H1 (cell line): ENCODE results near the gene IL17REL. TPM values are rescaled to one million over a fixed set of nuclear protein-coding genes. Genes with fewer than 3 reads are reported as not detected.
A peak's percentile ranks its signal among the peaks of the same experiment; 100 is the strongest.

Experiments used
- CTCF ChIA-PET: fragments of 300-600 bp; sonication (Branson Sonifier 250); formaldehyde crosslinking; loops from one replicate; lab custom pipeline; 2021; ENCODE audit not compliant: partially characterized antibody; lab: Charles Lee
- POLR2A ChIA-PET: fragments of 300-600 bp; sonication (Branson Sonifier 250); formaldehyde crosslinking; loops from one replicate; lab custom pipeline; 2021; ENCODE audit warnings: inconsistent platforms; ENCODE audit not compliant: partially characterized antibody; lab: Charles Lee
- DNase-seq, 2 experiments: peaks; one replicate each; pipeline versions ENCODE4 v3.0.0 to v3.0.0-alpha.2; 2010 to 2022; ENCODE audit warnings: low spot score in 2 of 2, low read depth in 1 of 2, mixed read lengths in 1 of 2
- FAIRE-seq: peaks from 2 replicates; lab custom pipeline; 2011; peaks lifted over from hg19 to GRCh38; lab: Jason Lieb, UNC
- H2AFZ ChIP-seq: 2 replicates; pipeline ENCODE4 v1.8.1; 2012; ENCODE audit warnings: low read length, inconsistent platforms
- H2AK5ac ChIP-seq: 2 replicates; pipeline ENCODE4 v1.6.1; 2013; ENCODE audit warnings: low read depth, low read length
- H2BK120ac ChIP-seq: replicated peaks from 2 replicates; pipeline ENCODE3; 2013; ENCODE audit warnings: low read depth, low read length, inconsistent platforms
- H2BK12ac ChIP-seq: 2 replicates; pipeline ENCODE4 v1.6.1; 2013; ENCODE audit warnings: low read depth, low read length
- H2BK15ac ChIP-seq: 2 replicates; pipeline ENCODE4 v1.6.1; 2013; ENCODE audit warnings: low read length
- H2BK20ac ChIP-seq: 2 replicates; pipeline ENCODE4 v1.6.1; 2013; ENCODE audit warnings: low read length
- H2BK5ac ChIP-seq: 2 replicates; pipeline ENCODE4 v1.6.1; 2013; ENCODE audit warnings: low read depth, low read length
- H3K14ac ChIP-seq: 2 replicates; pipeline ENCODE4 v1.6.1; 2013; ENCODE audit warnings: inconsistent platforms; ENCODE audit not compliant: insufficient read length
- H3K18ac ChIP-seq: 2 replicates; pipeline ENCODE4 v1.6.1; 2013; ENCODE audit warnings: low read length; ENCODE audit errors: extremely low read depth
- H3K23ac ChIP-seq: 2 replicates; pipeline ENCODE4 v1.6.1; 2013; ENCODE audit warnings: inconsistent platforms; ENCODE audit not compliant: insufficient read length
- H3K23me2 ChIP-seq: 2 replicates; pipeline ENCODE4 v1.6.1; 2013; ENCODE audit warnings: low read depth, low read length
- H3K27ac ChIP-seq: 2 replicates; pipeline ENCODE4 v1.6.1; 2011; ENCODE audit warnings: low read depth, low read length, inconsistent platforms
- H3K27me3 ChIP-seq, 4 experiments: replicated peaks in 1 of 4; 1 replicate in 1 of 4; 2 replicates in 3 of 4; pipeline versions ENCODE4 v1.6.1 to v1.8.1; 2011 to 2013; ENCODE audit warnings: low read length in 3 of 4, mild to moderate bottlenecking in 3 of 4, inconsistent platforms in 2 of 4, mixed read lengths in 2 of 4, moderate library complexity in 1 of 4; ENCODE audit not compliant: control insufficient read depth in 3 of 4, insufficient read depth in 3 of 4; ENCODE audit errors: extremely low read depth in 1 of 4
- H3K36me3 ChIP-seq, 4 experiments: 2 replicates each; pipeline versions ENCODE4 v1.6.1 to v1.8.1; 2011 to 2013; ENCODE audit warnings: mild to moderate bottlenecking in 4 of 4, low read length in 3 of 4, moderate library complexity in 2 of 4, control low read depth in 1 of 4, inconsistent platforms in 1 of 4; ENCODE audit not compliant: insufficient read depth in 4 of 4, control insufficient read depth in 2 of 4
- H3K4ac ChIP-seq: replicated peaks from 2 replicates; pipeline ENCODE3; 2013; ENCODE audit warnings: low read length, low read depth, mixed read lengths, inconsistent platforms; ENCODE audit not compliant: insufficient read length
- H3K4me1 ChIP-seq, 4 experiments: replicated peaks in 1 of 4; 1 replicate in 1 of 4; 2 replicates in 3 of 4; pipeline versions ENCODE4 v1.6.1 to v1.8.1; 2011 to 2013; ENCODE audit warnings: low read length in 3 of 4, inconsistent platforms in 2 of 4, mixed read lengths in 1 of 4; ENCODE audit not compliant: insufficient read depth in 4 of 4, control insufficient read depth in 3 of 4
- H3K4me2 ChIP-seq, 2 experiments: 2 replicates each; pipeline versions ENCODE4 v1.6.1 to v1.8.1; 2011 to 2013; ENCODE audit warnings: low read depth in 2 of 2, low read length in 2 of 2, control low read depth in 1 of 2, inconsistent platforms in 1 of 2, mild to moderate bottlenecking in 1 of 2; ENCODE audit not compliant: insufficient read depth in 1 of 2
- H3K4me3 ChIP-seq, 4 experiments: fragments of 200-600, 300-600 bp in 1 of 4; sonication (generic), shearing (Covaris generic), sonication (Bioruptor Twin) in 1 of 4; 2 replicates each; pipeline versions ENCODE4 v1.5.1 to v1.8.1; 2011 to 2016; ENCODE audit warnings: low read length in 4 of 4, low read depth in 3 of 4, control low read depth in 2 of 4, inconsistent platforms in 2 of 4, mild to moderate bottlenecking in 2 of 4, mixed read lengths in 1 of 4, moderate library complexity in 1 of 4; ENCODE audit not compliant: insufficient read depth in 2 of 4; ENCODE audit errors: extremely low read depth in 1 of 4
- H3K56ac ChIP-seq: replicated peaks from 2 replicates; pipeline ENCODE3; 2013; ENCODE audit warnings: low read depth, mild to moderate bottlenecking, mixed read lengths, low read length, inconsistent platforms; ENCODE audit not compliant: insufficient read length
- H3K79me1 ChIP-seq: 2 replicates; pipeline ENCODE4 v1.6.1; 2013; ENCODE audit warnings: low read depth, low read length, control low read depth
- H3K79me2 ChIP-seq, 2 experiments: 2 replicates each; pipeline versions ENCODE4 v1.6.1 to v1.8.1; 2012 to 2013; ENCODE audit warnings: low read length in 2 of 2, mild to moderate bottlenecking in 2 of 2, inconsistent platforms in 1 of 2; ENCODE audit not compliant: insufficient read depth in 2 of 2, control insufficient read depth in 1 of 2
- H3K9ac ChIP-seq, 4 experiments: replicated peaks in 1 of 4; 1 replicate in 1 of 4; 2 replicates in 3 of 4; pipeline versions ENCODE4 v1.6.1 to v1.8.1; 2011 to 2013; ENCODE audit warnings: low read depth in 3 of 4, low read length in 3 of 4, control low read depth in 2 of 4, mild to moderate bottlenecking in 2 of 4, moderate library complexity in 2 of 4, inconsistent platforms in 1 of 4; ENCODE audit errors: extremely low read depth in 1 of 4
- H3K9me3 ChIP-seq, 2 experiments: 2 replicates each; pipeline versions ENCODE4 v1.6.1 to v1.8.1; 2012 to 2013; ENCODE audit warnings: mild to moderate bottlenecking in 2 of 2, moderate library complexity in 2 of 2, control low read depth in 1 of 2, inconsistent platforms in 1 of 2, low read depth in 1 of 2, low read length in 1 of 2, mixed read lengths in 1 of 2; ENCODE audit not compliant: insufficient read depth in 2 of 2
- H4K20me1 ChIP-seq, 2 experiments: replicated peaks in 1 of 2; 2 replicates each; pipeline versions ENCODE3 to v1.8.1; 2011 to 2013; ENCODE audit warnings: inconsistent platforms in 2 of 2, low read length in 2 of 2, mild to moderate bottlenecking in 1 of 2; ENCODE audit not compliant: insufficient read depth in 2 of 2, control insufficient read depth in 1 of 2
- H4K5ac ChIP-seq: 2 replicates; pipeline ENCODE4 v1.6.1; 2013; ENCODE audit warnings: low read length, low read depth, mixed read lengths, inconsistent platforms; ENCODE audit not compliant: insufficient read length
- H4K8ac ChIP-seq: 2 replicates; pipeline ENCODE4 v1.8.0; 2013; ENCODE audit warnings: mild to moderate bottlenecking, moderate library complexity, low read length, inconsistent platforms; ENCODE audit not compliant: insufficient read depth; ENCODE audit errors: extremely low read depth
- H4K91ac ChIP-seq: replicated peaks from 2 replicates; pipeline ENCODE3; 2013; ENCODE audit warnings: low read length, mixed read lengths, inconsistent platforms; ENCODE audit not compliant: insufficient read length
- HDAC2 ChIP-seq, 2 experiments: fragments of 300-600 bp in 1 of 2; sonication (generic) in 1 of 2; IDR thresholded peaks; 2 replicates each; pipeline ENCODE4 v1.6.1; 2011 to 2012; ENCODE audit warnings: low read depth in 2 of 2, low read length in 2 of 2, mild to moderate bottlenecking in 2 of 2, moderate library complexity in 2 of 2, borderline replicate concordance in 1 of 2, inconsistent platforms in 1 of 2
- NRF1 ChIP-seq: IDR thresholded peaks from 2 replicates; pipeline ENCODE4 v1.6.1; 2011; ENCODE audit warnings: mild to moderate bottlenecking, low read depth, low read length, improper control_type of control experiment
- SAP30 ChIP-seq: fragments of 300-600 bp; sonication (generic); IDR thresholded peaks from 2 replicates; pipeline ENCODE4 v1.7.1; 2012; ENCODE audit warnings: low read length, moderate library complexity, mild to moderate bottlenecking, inconsistent platforms; ENCODE audit not compliant: insufficient read depth, insufficient replicate concordance
- SP1 ChIP-seq: IDR thresholded peaks from 2 replicates; pipeline ENCODE4 v1.6.1; 2011; ENCODE audit warnings: low read depth, low read length
- TEAD4 ChIP-seq: IDR thresholded peaks from 2 replicates; pipeline ENCODE4 v1.6.1; 2012; ENCODE audit warnings: low read depth, low read length, inconsistent platforms, mixed read lengths
- YY1 ChIP-seq: IDR thresholded peaks from 2 replicates; pipeline ENCODE4 v1.6.1; 2011; ENCODE audit warnings: low read depth, mild to moderate bottlenecking, low read length
- WGBS, 2 experiments: shearing (Covaris generic) in 1 of 2; methylation state at CpG; one replicate each; pipeline versions ENCODE4 v1.1.6 to v1.1.7; 2013 to 2015; ENCODE audit warnings: low lambda C conversion rate in 2 of 2, mixed read lengths in 2 of 2, inconsistent platforms in 1 of 2, low coverage in 1 of 2, missing lambda C conversion rate in 1 of 2; ENCODE audit not compliant: insufficient replicate concordance in 2 of 2, insufficient coverage in 1 of 2, insufficient read length in 1 of 2; ENCODE audit errors: extremely low coverage in 1 of 2, missing lambda C conversion rate in 1 of 2; 5-methylcytosine and 5-hydroxymethylcytosine counted together
- polyA plus RNA-seq, 7 experiments: library from polyadenylated mRNA; depleted of rRNA in 3 of 7; stranded (reverse) in 5 of 7; unstranded in 2 of 7; fragments of >200 nt in 5 of 7; fragments of 200-250 nt in 2 of 7; gene quantifications; 1 replicate in 5 of 7; 2 replicates in 1 of 7; 4 replicates in 1 of 7; pipeline versions ENCODE4 v1.2.1 to v1.2.3, GENCODE V29; 2011 to 2013; ENCODE audit warnings: missing spikeins in 2 of 7, mixed read lengths in 2 of 7
- total RNA-seq: library from RNA; stranded (reverse); fragmentation: NEBNext Ultra II Directional; extraction: Animal tissue kit (Norgen Biotek cat#: 25700); gene quantifications from 2 replicates; pipeline ENCODE4 v1.2.1, GENCODE V29; 2021
- TF ChIP-seq, protein P1 (sequence below): IDR thresholded peaks from 2 replicates; pipeline ENCODE4 v1.6.1; 2012; ENCODE audit warnings: low read length, inconsistent platforms

IL17REL gene
- total and polyA plus RNA-seq, 2 of the 8 experiments (the other 6 are each of a cell fraction or from before 2014, with no cell fraction given), result 0.15 to 0.20 TPM

DNA sequence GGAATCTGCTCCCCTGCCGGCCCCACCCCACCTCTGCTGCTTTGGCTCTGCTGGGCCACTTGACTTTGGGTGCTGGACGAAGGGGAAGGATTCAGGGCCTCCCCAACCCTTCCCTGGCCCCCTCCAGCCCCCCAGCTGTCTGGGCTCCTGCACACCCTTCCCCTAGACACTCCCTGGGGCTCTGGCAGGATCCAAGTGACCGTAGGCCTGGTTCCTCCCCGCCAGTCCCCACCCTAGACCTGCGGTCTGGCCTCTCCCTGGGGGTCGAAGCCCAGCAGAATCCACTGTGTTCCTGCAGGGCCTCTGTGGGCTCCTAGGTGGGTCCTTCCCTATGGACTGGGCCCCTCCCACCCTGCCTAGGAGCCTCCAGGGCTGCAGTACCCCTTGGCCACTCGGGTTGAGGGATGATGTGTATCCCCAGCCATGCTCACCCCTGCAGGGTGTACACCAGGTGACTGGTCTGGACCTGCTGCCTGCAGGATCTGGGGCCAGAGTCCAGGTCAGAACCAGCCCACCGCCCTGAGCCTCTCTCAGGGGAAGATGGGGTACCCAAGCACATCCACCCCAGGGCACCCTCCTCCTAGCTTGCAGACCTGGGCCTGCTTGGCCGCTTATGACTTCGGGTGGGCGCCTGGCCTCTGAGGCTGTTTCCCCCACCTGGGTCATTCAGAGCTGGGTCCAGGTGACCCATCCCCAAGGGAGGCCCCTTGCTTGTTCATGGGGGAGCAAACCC lies 46.4 kb downstream of the IL17REL start:
- no peak overlapping the region for H2BK12ac ChIP-seq
- H3K23ac ChIP-seq, result no peak overlapping the region
- H2AFZ ChIP-seq, result no peak overlapping the region
- no peak overlapping the region for H4K8ac ChIP-seq
- no peak overlapping the region for H3K4ac ChIP-seq
- H3K14ac ChIP-seq, result no peak overlapping the region
- no peak overlapping the region for H3K27ac ChIP-seq
- no peak overlapping the region for H2AK5ac ChIP-seq
- H3K9ac ChIP-seq, result no peak overlapping the region
- no peaks in the 10 kb centered on the region for H3K9me3 ChIP-seq
- no peak overlapping the region for H2BK20ac ChIP-seq
- H3K56ac ChIP-seq, result no peak overlapping the region
- H4K5ac ChIP-seq, result no peak overlapping the region
- 0 out of 2 replicates have a peak, but pooled peaks cover 2% of the 10 kb centered on the region for H3K79me1 ChIP-seq
- H2BK5ac ChIP-seq, result no peak overlapping the region
- H2BK15ac ChIP-seq, result no peak overlapping the region
- H3K4me2 ChIP-seq, result no peak overlapping the region
- H2BK120ac ChIP-seq, result no peak overlapping the region
- H3K36me3 ChIP-seq, result peaks cover 8 to 18% (median 12%) of the 10 kb centered on the region in 4 experiments; a peak in 6 of 8 replicates
- FAIRE-seq (no peak), DNase-seq (peak in 1 of 2 experiments; percentile 49)
- CTCF ChIA-PET, result interaction anchor here (0.9 to 2.2 kb wide), 8 partner anchors 13 to 64 kb away, joined by 3 to 12 read pairs (median 4); no protein-coding TSS in a partner anchor
- peaks cover 16 to 17% of the 10 kb centered on the region in 2 experiments for H4K20me1 ChIP-seq
- no peak overlapping the region for H4K91ac ChIP-seq
- no peak overlapping the region for H3K4me3 ChIP-seq
- POLR2A ChIA-PET, result interaction anchor here (1.0 to 1.6 kb wide), 3 partner anchors 8 to 14 kb away, joined by 5 read pairs; no protein-coding TSS in a partner anchor
- H3K23me2 ChIP-seq, result peaks cover 10% of the 10 kb centered on the region; the same call in 1 of the 2 replicates
- H3K4me1 ChIP-seq, result peaks cover 0 to 33% (median 13%) of the 10 kb centered on the region in 4 experiments; a peak in 6 of 7 replicates
- H3K18ac ChIP-seq, result no peak overlapping the region
- peaks cover 0 to 19% of the 10 kb centered on the region in 2 experiments; a peak in 1 of 4 replicates for H3K79me2 ChIP-seq
- peaks cover 0 to 11% (median 8%) of the 10 kb centered on the region in 4 experiments; a peak in 6 of 7 replicates for H3K27me3 ChIP-seq
- WGBS, 2 experiments, result 87% methylated on average over 11 of the region's 11 CpGs; no CpG with 5 or more reads in 1 of the 2 experiments
- TF ChIP-seq NRF1 (no peak), YY1 (no peak), HDAC2 (IDR thresholded peaks at IDR 0.05; ENCODE audit: borderline replicate concordance in 1 of 2, low read depth in 2 of 2, low read length in 2 of 2) (no peak), SP1 (no peak), TEAD4 (no peak), SAP30 (no peak)
- TF ChIP-seq, protein P1, sequence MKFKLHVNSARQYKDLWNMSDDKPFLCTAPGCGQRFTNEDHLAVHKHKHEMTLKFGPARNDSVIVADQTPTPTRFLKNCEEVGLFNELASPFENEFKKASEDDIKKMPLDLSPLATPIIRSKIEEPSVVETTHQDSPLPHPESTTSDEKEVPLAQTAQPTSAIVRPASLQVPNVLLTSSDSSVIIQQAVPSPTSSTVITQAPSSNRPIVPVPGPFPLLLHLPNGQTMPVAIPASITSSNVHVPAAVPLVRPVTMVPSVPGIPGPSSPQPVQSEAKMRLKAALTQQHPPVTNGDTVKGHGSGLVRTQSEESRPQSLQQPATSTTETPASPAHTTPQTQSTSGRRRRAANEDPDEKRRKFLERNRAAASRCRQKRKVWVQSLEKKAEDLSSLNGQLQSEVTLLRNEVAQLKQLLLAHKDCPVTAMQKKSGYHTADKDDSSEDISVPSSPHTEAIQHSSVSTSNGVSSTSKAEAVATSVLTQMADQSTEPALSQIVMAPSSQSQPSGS, result no peak
